Raji (cell line): ENCODE measurements around the gene SRPX2.

Experiments
- POLR2A ChIP-seq: IDR thresholded peaks from 2 replicates; pipeline ENCODE4 v1.6.1; 2011; ENCODE audit warnings: low read depth, low read length, control low read depth; ENCODE audit not compliant: insufficient read depth

The SRPX2 gene

GRCh38 chrX:100710816-100711215 is 66.8 kb downstream of the SRPX2 start:
- no peak for TF ChIP-seq POLR2A

- no peak for TF ChIP-seq POLR2A
Observed at GRCh38 chrX:100717363-100717762, 73.4 kb downstream of the SRPX2 start.

GRCh38 chrX:100719139-100719538 is 75.1 kb downstream of the SRPX2 start:
- no peak for TF ChIP-seq POLR2A

- no peak for TF ChIP-seq POLR2A
Observed at GRCh38 chrX:100720301-100720700, 76.3 kb downstream of the SRPX2 start.

GRCh38 chrX:100721328-100721727 is 77.3 kb downstream of the SRPX2 start:
- TF ChIP-seq POLR2A = no peak
